ENCODE results near the gene ABCF2. TPM values are rescaled to one million over a fixed set of nuclear protein-coding genes. Genes with fewer than 3 reads are reported as not detected.

ABCF2 gene
- total and polyA plus RNA-seq, 2 donors (not counting 1 experiment from before 2014, with no cell fraction given), result 16.1 to 30.2 TPM

- H3K27me3 ChIP-seq (replicated peaks in 1 of 4; ENCODE audit: control extremely low read depth in 1 of 4, control insufficient read depth in 3 of 4, insufficient read depth in 4 of 4, low read length in 3 of 4), result peaks cover 0 to 58% (median 23%) of the 10 kb centered on the region in 4 experiments
- DNase-seq (no peak), ATAC-seq (ENCODE audit: low read depth) (no peak)
- peaks cover 31% of the 10 kb centered on the region for H3K4me1 Mint-ChIP-seq
- H3K4me2 ChIP-seq (replicated peaks; ENCODE audit: low read depth, low read length, poor library complexity, severe bottlenecking), result peak overlapping the region; percentile 87
- H3K27ac ChIP-seq (ENCODE audit: low read length in 2 of 2), result no peak overlapping the region
- H3K36me3 ChIP-seq (replicated peaks in 1 of 2; ENCODE audit: control extremely low read depth in 1 of 2, control insufficient read depth in 1 of 2, extremely low read depth in 1 of 2, insufficient read depth in 2 of 2, low read length in 1 of 2), result no peaks in the 10 kb centered on the region
- peaks cover 23 to 30% of the 10 kb centered on the region in 2 donors for H3K4me1 ChIP-seq (ENCODE audit: control insufficient read depth in 2 of 2, insufficient read depth in 2 of 2, low read length in 2 of 2)
- ChIA-PET POLR2A (interaction anchor here (0.6 kb wide), 1 partner anchor 24 kb away, joined by 3 read pairs; the partner anchor contains the start of gene ABCF2), CTCF (interaction anchor here (2.0 kb wide), 1 partner anchor 8 kb away, joined by 8 read pairs; no protein-coding TSS in a partner anchor)
- H3K9me3 Mint-ChIP-seq (ENCODE audit: insufficient read depth), result no peaks in the 10 kb centered on the region
- peaks cover 53% of the 10 kb centered on the region for H3K27me3 Mint-ChIP-seq
- H3K4me3 ChIP-seq (ENCODE audit: control extremely low read depth in 1 of 5, extremely low read depth in 1 of 5, insufficient read depth in 1 of 5, low read depth in 2 of 5, low read length in 4 of 5), result peak overlapping the region in 2 of 5 experiments; percentile 44 to 47
- peak overlapping the region; percentile 70 for H2AFZ ChIP-seq (ENCODE audit: insufficient read depth, low read depth, low read length, poor library complexity, severe bottlenecking)
- 13% methylated on average over 19 of the region's 19 CpGs for WGBS (ENCODE audit: insufficient coverage)
- no peaks in the 10 kb centered on the region for H3K79me2 ChIP-seq (ENCODE audit: control insufficient read depth, insufficient read depth, low read length)
- H3K4me3 Mint-ChIP-seq, result peak overlapping the region; percentile 70
- no peaks in the 10 kb centered on the region for H4K20me1 ChIP-seq (ENCODE audit: control insufficient read depth, insufficient read depth, low read length, poor library complexity, severe bottlenecking)
- H3K9ac ChIP-seq (ENCODE audit: low read length), result peak overlapping the region; percentile 48
- H3K27ac Mint-ChIP-seq, result no peak overlapping the region
- peaks cover 0 to 7% (median 0%) of the 10 kb centered on the region in 3 donors for H3K9me3 ChIP-seq (ENCODE audit: control extremely low read depth in 1 of 3, control insufficient read depth in 2 of 3, insufficient read depth in 1 of 3, low read length in 2 of 3)
- TF ChIP-seq EZH2 (IDR thresholded peaks at IDR 0.05; ENCODE audit: borderline replicate concordance, insufficient read depth, low read depth, low read length, poor library complexity, severe bottlenecking) (no peak), CTCF (IDR thresholded peaks at IDR 0.05) (no peak)
- intact Hi-C loops (cut with micrococcal nuclease), result no loop called here
Measured at GRCh38 chr7:151251328-151251688, 24.3 kb upstream of the ABCF2 start.

- H3K27me3 Mint-ChIP-seq, result peaks cover 49% of the 10 kb centered on the region
- no peak overlapping the region for H3K4me3 ChIP-seq (ENCODE audit: control extremely low read depth in 1 of 5, extremely low read depth in 1 of 5, insufficient read depth in 1 of 5, low read depth in 2 of 5, low read length in 4 of 5)
- no peaks in the 10 kb centered on the region for H4K20me1 ChIP-seq (ENCODE audit: control insufficient read depth, insufficient read depth, low read length, poor library complexity, severe bottlenecking)
- H3K79me2 ChIP-seq (ENCODE audit: control insufficient read depth, insufficient read depth, low read length), result no peaks in the 10 kb centered on the region
- no peaks in the 10 kb centered on the region for H3K9me3 Mint-ChIP-seq (ENCODE audit: insufficient read depth)
- peaks cover 37% of the 10 kb centered on the region for H3K4me1 Mint-ChIP-seq
- no peak for ATAC-seq (ENCODE audit: low read depth)
- H3K27ac ChIP-seq (ENCODE audit: low read length in 2 of 2), result no peak overlapping the region
- no peaks in the 10 kb centered on the region for H3K36me3 ChIP-seq (replicated peaks in 1 of 2; ENCODE audit: control extremely low read depth in 1 of 2, control insufficient read depth in 1 of 2, extremely low read depth in 1 of 2, insufficient read depth in 2 of 2, low read length in 1 of 2)
- 66% methylated on average over 6 of the region's 7 CpGs for WGBS (ENCODE audit: insufficient coverage)
- DNase-seq, result no peak
- ChIA-PET CTCF (no interaction called here), POLR2A (interaction anchor here (0.5 kb wide), 1 partner anchor 23 kb away, joined by 3 read pairs; the partner anchor contains the start of gene ABCF2)
- H3K9me3 ChIP-seq (ENCODE audit: control extremely low read depth in 1 of 3, control insufficient read depth in 2 of 3, insufficient read depth in 1 of 3, low read length in 2 of 3), result peaks cover 0 to 10% (median 0%) of the 10 kb centered on the region in 3 donors
- peaks cover 27 to 36% of the 10 kb centered on the region in 2 donors for H3K4me1 ChIP-seq (ENCODE audit: control insufficient read depth in 2 of 2, insufficient read depth in 2 of 2, low read length in 2 of 2)
- intact Hi-C loops (cut with micrococcal nuclease), result no loop called here
- no peak overlapping the region for H3K9ac ChIP-seq (ENCODE audit: low read length)
- H3K27me3 ChIP-seq (replicated peaks in 1 of 4; ENCODE audit: control extremely low read depth in 1 of 4, control insufficient read depth in 3 of 4, insufficient read depth in 4 of 4, low read length in 3 of 4), result peaks cover 0 to 65% (median 27%) of the 10 kb centered on the region in 4 experiments
- no peak overlapping the region for H2AFZ ChIP-seq (ENCODE audit: insufficient read depth, low read depth, low read length, poor library complexity, severe bottlenecking)
- peak overlapping the region; percentile 70 for H3K4me3 Mint-ChIP-seq
- H3K27ac Mint-ChIP-seq, result peak overlapping the region; percentile 37
- H3K4me2 ChIP-seq (replicated peaks; ENCODE audit: low read depth, low read length, poor library complexity, severe bottlenecking), result no peak overlapping the region
- TF ChIP-seq CTCF (IDR thresholded peaks at IDR 0.05), result no peak
- TF ChIP-seq EZH2 (IDR thresholded peaks at IDR 0.05; ENCODE audit: borderline replicate concordance, insufficient read depth, low read depth, low read length, poor library complexity, severe bottlenecking), result no peak
Measured at GRCh38 chr7:151250181-151251132, 23.5 kb upstream of the ABCF2 start.
